ENCODE data around the gene MAP3K21.

The MAP3K21 gene

DNA sequence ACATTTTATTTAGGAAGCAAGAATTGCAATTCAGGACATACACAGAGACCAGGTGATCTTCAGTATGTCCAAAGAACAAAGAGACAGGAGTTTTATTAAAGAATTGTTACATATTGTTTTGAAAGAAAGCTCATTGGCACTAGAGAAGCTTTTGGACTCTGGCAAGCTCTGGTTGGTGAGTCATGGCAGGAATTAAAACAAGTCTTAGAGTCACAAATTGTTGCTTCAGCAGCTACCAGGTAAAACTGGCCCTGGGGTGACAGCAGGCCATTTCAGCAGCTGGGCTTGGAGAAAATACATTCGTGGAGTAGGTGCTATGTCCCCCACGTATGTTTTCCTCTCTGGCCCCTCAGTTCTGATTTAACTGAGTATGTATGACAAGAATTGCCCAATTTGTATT, 58.8 kb downstream of the MAP3K21 start:
- DNase-seq (ENCODE audit: low read depth in 2 of 2, low spot score in 1 of 2) = no peak

DNA sequence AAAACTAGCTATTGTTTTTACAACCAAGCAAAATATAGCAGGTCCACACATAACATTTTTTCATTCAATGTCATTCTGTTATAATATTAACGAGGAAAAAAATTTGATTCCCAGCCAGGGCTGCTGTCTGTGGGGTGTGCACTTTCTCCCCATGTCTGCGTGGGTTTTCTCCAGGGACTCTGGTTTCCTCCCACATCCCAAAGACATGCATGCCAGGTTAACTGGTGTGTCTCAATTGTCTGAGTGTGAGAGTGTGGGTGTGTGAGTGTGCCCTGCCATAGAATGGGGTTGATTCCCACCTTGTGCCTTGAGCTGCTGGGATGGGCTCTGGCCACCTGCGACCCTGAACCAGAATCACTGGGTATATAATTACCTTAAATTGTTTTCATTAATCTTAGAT, 60.1 kb downstream of the MAP3K21 start:
- no peak for DNase-seq (ENCODE audit: low read depth in 2 of 2, low spot score in 1 of 2)

DNA sequence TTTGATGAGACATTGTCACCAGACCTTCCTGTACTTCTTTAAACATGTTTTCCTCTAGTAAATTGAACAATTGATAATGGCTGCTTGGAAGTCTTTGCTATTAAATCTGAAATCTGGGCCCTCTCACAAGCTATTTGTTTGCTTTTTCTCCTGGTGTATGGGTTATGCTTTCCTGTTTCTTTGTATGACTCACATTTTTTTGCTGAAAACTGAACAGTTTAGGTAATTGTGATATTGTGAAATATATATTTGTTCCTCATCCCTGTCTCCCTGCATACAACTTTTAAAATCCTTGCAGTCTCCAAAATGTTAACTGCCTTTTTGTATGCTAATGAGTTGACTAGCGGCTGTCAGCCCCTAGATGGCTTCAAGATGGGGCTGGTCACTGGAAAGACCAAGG, 61.6 kb downstream of the MAP3K21 start:
- no peak for DNase-seq (ENCODE audit: low read depth in 2 of 2, low spot score in 1 of 2)

DNA sequence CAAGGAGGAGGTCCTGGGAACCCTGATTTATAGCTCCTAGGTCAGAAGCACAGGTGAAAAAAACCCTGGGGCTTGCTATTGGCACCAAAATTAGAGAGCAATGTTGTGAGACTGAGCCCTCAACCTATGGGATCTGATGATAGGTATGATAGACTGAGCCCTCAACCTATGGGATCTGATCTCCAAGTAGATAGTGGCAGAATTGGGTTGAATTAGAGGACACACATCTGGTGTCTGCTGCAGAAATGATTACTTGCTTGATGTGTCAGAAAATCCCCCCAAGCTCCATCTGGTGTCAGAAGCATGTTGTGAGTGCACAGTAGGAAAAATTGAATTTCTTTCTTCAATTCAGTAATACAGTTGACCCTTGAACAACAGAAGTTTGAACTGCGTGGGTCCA, 62.4 kb downstream of the MAP3K21 start:
- no peak for DNase-seq (ENCODE audit: low read depth in 2 of 2, low spot score in 1 of 2)

DNA sequence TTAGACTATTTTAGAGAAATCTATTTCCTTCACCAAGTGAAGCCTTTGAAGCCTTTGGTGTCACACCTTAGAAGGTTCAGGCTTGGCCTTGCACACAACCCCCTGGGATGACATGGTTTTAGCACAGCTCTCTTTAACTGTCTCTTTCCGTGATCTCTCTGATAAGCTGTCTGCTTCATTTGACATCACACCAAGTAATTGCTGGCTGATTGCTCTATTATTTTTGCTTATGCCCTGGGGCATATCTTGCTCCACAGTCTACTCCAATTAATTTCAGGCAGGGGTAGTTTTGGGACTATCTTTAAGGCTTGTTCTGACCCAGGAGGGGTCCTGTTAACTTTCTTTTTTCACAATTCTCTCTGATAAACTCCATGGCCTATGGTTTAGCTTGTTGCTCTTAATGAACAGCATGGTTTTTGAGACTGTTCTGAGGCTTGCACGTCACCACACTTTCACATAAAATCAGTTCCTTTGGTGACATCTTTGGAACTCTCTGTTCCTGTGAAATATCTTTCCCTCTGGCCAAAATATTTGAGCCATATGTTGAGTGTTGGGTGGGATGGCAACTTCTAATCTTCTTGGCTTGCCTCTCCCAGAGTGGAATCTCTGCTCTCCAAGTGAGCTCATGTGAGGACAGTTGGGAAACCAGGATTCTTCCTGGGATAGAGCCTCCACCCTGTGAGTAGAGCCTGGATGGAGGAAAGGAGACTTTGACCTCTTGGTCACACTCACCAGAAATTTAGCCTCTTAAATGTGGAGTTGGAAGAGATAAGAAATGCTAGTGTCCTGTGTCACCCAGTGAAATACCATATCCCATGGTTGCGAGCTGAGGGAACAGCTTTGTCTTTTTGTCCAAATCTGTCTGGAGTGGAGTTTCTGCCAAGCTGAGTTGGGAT, 63.6 kb downstream of the MAP3K21 start:
- no peak for DNase-seq (ENCODE audit: low read depth in 2 of 2, low spot score in 1 of 2)

DNA sequence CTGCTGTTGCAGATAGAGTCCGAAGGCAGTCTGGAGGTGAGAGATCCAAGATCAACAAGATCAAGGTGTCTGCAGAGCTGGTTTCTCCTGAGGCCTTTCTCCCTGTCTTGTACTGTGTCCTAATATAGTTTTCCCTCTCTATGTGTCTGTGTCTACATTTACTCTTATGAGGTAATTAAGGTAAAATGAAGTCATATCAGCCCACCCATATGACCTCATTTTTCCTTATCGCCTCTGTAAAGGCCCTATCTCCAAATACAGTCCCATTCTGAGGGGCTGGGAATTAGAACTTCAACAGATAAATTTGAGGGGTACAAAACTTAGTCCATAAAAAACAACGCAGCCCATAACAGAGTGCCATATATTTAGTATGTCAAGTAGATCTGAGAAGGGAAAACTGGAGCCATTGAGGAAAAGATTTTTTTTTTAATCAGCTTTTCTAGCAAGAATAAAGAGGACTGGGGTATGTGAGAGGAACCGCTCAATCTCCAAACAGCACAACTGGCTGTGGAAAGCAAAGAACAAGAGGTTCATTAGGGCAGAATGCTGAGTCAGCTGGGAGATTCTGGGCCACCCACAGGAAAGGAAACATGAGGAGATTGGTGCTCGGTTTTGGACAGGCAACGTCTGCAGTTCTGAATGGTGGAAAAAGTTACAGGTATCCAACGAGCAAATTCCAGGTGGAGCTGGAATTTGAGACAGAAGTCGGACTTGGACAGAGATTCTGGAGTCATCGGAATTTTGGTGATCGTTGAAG, 65.7 kb downstream of the MAP3K21 start:
- no peak for DNase-seq (ENCODE audit: low read depth in 2 of 2, low spot score in 1 of 2)

DNA sequence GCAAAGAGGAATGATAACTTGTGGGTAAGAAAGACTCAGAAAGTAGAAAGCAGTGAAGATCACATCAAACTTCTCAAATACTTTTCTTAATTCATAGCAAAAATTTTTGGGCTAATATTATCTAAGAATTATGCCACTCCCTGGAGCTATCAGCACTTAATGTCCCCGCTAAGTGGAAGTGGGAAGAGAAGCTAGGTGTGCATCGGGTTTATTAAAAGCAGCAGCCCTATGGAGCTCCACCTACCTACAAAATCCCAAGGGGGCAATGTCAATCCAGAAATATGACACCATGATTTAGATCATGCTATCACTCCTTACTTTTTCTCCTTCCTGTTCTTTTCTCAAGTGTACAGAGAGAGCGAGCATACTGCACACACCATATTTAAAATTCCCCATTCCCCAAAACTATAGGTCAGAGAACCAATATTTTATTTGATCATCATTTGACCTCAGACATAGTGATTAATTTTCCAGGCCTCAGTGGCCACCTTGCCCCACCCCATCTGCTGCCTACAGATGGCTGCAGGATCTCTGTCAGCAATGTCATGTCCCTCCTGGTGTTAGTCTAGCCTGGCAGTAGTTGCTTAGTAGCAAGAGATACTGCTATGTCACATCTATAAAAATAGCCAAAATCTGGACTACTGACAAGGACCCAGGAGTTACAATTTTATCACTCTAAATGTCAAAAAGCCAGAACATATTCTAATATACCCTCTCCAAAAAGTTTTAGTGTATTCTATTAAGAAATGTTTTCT, 66.6 kb downstream of the MAP3K21 start:
- no peak for DNase-seq (ENCODE audit: low read depth in 2 of 2, low spot score in 1 of 2)

DNA sequence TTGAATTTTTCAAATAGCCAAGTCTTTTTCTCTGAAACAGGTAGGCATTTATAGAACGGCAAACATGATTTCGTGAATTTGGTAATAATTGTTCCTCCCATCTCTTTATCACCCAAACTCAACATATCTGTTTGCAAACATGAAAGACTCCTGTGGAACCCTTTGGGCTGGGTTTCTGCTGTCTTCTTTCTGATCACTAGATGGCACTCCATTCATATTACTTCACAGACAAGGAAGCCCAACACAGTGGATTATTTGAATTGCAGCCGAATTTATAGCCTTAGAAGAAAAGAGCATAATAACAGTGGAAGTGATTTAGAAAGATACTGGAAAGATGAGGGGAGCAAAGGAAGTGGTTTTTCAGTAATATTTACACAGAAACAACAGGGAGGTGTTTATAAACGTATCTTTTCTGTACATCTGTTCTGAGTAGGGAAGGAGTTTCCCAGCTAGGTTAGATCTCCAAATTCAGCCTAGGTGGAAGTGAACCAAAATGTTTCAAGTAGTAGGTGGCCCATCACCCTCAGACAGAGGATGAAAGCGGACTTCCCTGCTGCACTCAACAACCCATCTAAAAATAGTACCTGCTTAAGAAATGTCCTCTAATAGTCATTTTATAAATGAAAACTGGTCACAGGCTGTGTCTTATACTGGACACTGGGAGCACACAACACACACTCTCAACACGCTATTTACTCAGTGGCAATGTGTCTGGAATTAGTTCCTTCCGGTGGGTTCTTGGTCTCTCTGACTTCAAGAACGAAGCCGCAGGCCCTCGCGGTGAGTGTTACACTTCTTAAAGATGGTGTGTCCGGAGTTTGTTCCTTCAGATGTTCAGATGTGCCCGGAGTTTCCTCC, 67.6 kb downstream of the MAP3K21 start:
- no peak for DNase-seq (ENCODE audit: low read depth in 2 of 2, low spot score in 1 of 2)

DNA sequence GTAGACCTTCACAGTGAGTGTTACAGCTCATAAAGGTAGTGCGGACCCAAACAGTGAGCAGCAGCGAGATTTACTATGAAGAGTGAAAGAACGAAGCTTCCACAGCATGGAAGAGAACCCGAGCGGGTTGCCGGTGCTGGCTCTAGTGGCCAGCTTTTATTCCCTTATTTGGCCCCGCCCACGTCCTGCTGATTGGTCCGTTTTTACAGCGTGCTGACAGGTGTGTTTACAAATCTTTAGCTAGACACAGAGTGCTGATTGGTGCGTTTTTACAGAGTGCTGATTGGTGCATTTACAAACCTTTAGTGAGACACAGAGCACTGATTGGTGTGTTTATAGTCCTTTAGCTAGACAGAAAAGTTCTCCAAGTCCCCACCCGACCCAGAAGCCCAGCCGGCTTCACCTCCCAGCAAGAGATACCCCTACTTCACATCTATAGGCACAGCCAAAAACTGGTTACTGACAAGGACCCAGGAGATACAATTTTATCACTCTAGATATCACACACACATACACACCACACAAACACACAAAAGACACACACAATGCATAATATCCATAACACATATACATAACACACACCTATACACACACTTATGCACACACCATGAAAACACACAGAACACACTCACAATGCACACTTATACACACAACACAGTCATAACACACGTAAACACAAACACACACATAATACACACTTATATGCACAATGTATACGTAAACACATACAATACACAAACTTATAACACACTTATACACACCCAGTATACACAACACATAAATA, 68.5 kb downstream of the MAP3K21 start:
- DNase-seq (ENCODE audit: low read depth in 2 of 2, low spot score in 1 of 2) = no peak

DNA sequence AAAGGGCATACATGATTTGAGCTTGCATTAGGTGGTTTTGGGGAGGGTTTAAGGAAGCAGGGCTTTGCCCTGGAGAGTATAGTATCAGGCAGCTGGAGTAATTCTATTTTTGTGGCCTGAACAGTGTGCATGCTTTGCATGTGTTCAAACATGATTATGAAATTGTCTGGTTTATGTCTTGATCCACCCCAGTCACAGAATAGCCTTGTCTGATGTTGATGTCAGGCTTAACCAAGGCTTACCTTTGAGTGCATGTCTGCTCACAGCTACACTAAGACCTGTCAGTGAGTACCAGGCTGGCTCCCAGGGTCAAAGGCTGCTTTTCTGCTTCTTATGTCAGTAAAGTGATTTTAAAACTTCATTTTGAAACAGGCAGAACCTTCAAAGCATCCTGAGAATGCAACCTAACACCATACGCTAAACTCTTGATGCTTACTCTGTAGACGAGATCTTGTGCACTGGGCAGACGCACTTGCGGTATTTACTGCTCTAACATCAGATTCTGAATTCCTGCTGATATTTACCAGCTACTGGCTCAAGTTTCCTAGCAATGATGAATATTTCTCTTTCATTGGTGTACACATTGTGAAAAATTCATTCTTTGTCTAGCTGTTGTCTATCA, 78.9 kb downstream of the MAP3K21 start:
- DNase-seq (ENCODE audit: low read depth in 2 of 2, low spot score in 1 of 2) = no peak

DNA sequence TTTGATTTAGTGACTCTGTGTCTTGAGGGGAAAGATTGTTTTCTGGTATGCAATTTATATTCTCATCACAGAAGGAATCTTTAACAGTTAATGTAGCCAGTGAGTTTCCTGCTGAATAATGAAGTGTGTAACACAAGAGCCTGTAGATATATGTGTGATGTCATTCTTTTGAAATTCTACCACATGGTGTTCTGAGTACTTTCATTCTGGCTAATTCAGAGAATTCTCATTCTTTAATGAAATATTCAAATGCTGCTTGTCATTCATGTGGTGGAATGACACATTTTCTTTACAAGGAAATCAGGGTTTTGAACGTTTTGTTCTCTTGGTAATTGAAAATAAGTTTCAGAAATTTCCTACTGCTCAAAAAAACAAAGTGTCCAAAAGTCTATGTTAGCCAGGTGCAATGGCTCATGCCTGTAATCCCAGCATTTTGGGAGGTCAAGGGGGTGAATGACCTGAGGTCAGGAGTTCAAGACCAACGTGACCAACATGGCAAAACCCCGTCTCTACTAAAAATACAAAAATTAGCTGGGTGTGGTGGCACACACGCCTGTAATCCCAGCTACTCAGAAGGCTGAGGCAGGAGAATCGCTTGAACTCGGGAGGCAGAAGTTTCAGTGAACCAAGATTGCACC, 79.6 kb downstream of the MAP3K21 start:
- DNase-seq (ENCODE audit: low read depth in 2 of 2, low spot score in 1 of 2) = no peak

DNA sequence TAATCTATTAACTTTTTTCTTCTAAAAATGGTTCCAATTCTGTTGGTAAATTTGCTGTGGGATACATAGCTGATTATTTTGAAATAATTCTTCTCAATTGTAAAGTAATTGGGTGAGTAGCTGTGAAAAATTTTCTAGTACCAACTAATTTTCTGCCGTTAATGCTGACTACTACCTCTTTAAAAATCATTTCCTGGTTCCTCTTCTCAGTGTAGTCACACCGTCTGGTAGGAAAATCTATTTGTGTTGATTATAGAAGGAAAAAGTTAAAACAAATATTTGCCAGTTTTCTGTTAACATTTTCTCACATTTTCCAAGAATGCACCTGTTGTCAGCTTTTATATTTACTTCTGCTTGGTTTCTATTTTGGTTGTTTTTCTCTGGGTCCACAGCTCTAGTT, 82.0 kb downstream of the MAP3K21 start:
- no peak for DNase-seq (ENCODE audit: low read depth in 2 of 2, low spot score in 1 of 2)

DNA sequence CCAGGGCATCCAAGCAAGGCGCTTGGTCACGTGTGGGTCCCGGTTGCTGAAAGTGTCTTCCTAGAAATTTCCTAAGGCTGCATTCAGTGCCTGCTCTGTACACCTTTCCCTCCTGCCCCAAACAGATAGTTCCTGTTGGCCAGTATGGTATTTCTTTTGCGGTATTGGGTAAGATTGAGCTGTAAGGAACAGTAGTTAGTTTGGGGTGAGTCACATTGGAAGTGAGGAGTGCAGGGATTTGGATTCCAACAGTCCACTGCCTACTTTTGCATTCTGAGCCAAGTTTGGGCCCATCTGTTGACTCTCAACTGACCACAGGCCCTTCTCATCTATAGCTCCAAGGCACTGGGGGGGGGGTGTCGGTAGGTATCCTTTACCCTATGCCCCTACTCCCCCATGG, 83.4 kb downstream of the MAP3K21 start:
- no peak for DNase-seq (ENCODE audit: low read depth in 2 of 2, low spot score in 1 of 2)

DNA sequence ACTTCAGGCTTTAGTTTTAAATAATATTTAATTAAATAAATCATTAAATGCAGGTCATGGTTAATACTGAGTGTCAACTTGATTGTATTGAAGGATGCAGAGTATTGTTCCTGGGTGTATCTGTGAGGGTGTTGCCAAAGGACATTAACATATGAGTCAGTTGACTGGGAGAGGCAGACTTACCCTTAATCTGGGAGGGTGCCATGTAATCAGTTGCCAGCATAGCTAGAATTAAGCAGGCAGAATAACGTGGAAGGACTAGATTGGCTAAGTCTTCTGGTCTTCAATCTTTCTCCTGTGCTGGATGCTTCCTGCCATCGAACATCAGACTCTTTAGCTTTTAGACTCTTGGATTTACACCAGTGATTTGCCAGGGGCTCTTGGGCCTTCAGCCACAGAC, 85.3 kb downstream of the MAP3K21 start:
- DNase-seq (ENCODE audit: low read depth in 2 of 2, low spot score in 1 of 2) = no peak

DNA sequence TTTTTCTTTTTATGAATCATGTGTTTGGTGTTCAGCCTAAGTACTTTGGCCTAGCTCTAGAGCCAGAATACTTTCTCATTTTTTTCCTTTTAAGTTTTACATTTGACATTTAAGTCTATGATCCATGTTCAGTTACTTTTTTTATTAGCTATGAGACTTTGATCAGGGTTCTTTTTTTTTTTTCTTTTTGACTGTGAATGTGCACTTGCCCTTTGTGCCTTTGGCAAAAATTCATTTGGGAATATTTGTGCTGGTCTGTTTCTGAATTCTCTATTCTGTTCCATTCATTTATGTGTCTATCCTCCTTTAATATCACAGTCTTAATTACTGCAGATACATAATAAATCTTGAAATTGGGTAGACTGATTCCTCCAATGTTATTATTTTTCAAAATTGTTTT, 93.8 kb downstream of the MAP3K21 start:
- no peak for DNase-seq (ENCODE audit: low read depth in 2 of 2, low spot score in 1 of 2)

DNA sequence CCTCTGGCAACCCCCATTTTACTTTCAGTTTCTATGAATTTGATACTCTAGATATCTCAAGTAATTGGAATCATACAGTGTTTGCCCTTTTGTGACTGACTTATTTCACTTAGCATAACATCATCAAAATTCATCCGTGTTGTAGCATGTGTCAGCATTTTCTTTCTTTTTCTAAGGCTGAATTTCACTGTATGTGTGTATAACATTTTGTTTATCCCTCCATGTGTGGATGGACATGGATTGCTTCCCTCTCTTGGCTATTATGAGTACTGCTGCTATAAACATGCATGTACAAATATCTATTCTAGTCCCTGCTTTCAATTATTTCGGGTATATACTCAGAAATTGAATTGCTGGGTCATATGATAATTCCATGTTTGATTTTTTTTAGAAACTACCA, 97.3 kb downstream of the MAP3K21 start:
- DNase-seq (ENCODE audit: low read depth in 2 of 2, low spot score in 1 of 2) = no peak

DNA sequence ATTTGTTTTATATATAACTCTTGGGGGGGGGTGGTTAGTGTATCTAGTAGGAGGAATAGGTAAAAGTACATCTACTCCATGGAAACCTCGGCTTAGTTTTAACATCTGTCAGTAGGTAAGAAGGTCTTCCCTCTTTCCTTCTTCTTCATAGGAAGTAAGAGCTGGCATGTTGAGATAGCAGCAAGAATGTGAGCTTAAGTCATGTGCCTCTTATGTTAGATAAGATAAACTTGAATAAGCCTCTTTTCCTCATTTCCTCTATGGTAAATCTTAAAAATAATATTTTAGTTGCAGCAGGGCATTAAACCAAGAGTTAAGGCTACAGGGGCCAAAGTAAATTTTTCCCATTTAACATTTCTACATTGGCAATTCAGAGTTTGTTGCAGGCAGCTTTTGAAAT, 100.4 kb downstream of the MAP3K21 start:
- no peak for DNase-seq (ENCODE audit: low read depth in 2 of 2, low spot score in 1 of 2)

DNA sequence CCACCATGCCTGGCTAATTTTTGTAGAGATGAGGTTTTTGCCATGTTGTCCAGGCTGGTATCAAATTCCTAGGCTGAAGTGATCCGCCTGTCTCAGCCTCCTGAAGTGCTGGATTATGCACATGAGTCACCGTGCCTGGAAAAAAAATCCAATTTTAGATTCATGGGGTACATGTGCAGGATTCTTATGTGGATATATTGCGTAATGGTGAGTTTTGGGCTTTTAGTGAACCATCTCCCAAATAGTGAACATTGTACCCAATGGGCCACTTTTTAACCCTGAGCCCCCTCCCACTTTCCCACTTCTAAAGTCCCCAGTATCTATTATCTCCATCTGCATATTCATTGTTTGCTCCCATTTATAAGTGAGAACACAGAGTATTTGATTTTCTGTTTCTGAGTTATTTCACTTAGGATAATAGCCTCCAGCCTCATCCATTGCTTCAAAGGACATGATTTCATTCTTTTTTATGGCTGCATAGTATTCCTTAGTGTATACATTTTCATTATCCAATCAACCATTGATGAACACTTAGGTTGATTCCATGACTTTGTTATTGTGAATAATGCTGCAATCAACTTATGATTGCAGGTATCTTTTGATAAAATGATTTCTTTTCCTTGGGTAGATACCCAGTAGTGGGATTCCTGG, 104.4 kb downstream of the MAP3K21 start:
- no peak for DNase-seq (ENCODE audit: low read depth in 2 of 2, low spot score in 1 of 2)

DNA sequence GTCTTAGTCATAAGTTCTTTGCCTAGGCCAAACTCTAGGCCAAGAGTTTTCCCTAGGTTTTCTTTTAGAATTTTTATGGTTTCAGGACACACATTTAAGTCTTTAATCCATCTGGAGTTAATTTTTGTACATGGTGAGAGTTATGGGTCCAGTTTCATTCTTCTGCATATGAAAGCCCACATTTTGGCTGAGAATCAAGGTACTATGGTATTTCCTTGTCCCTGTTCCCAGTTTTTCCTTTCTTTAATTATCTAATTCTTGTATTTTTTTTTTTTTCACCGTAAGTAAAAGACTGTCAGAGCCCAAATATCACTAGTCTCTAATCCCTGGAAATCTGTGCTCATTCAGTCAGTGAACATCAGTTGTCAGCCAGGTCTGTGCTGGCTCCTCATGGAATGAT, 105.4 kb downstream of the MAP3K21 start:
- no peak for DNase-seq (ENCODE audit: low read depth in 2 of 2, low spot score in 1 of 2)
